NCI-H510A (cell line): Measurements from ENCODE around the gene TOR1A.
"Not testable (repeated sequence)": the region's sequence is repeated elsewhere in the genome, so short reads cannot be mapped to it uniquely, and the experiment has no call there.

Source experiments
- DNase-seq: peaks from one replicate; lab custom pipeline; 2025; lab: John Stamatoyannopoulos, UW

The TOR1A gene

GRCh38 chr9:129816501-129817435 is 7.2 kb downstream of the TOR1A start:
- DNase-seq, result no peak

GRCh38 chr9:129815278-129815677 is 8.7 kb downstream of the TOR1A start:
- DNase-seq, result no peak

- no peak for DNase-seq
These were observed 9.3 kb downstream of the TOR1A start for GRCh38 chr9:129814432-129815223.

GRCh38 chr9:129813661-129814060 is 10.3 kb downstream of the TOR1A start:
- no peak for DNase-seq

DNA sequence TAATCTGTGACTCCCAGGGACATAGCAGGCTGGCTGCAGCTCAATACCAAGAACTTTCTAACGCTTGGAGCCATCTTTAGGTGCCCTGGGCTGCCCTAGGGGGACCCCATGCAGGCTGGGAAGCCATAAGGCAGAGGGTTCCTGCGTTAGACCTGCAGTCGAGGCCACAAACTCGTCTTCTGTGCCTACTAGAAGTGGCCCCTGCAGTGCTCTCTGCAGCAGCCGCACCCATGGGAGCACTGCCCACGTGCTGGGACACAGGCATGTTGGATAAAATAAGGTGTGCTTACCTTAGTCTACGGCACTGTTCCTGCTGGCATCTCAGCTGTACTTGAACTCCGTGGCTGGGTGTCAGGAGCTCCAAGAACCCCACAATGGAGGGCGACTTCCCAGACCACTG is 11.6 kb downstream of the TOR1A start:
- DNase-seq, result no peak

DNA sequence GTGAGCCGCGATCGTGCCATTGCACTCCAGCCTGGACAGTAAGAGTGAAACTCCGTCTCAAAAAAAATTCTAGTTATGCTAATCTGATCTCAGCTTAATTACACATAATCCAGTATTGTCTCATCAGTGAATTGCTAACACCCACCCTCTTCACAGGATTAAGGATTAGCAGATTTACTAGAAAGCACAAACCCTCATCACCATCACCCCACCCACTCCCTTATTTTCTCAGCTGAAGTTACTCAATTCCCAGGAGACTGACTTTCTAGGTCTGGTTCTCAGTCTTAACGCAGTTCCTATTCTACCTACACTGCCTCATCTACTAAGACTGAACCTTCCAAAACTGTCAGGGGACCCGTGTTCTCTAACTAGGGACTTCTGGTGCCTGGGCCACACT is 12.0 kb downstream of the TOR1A start:
- DNase-seq, result no peak

DNA sequence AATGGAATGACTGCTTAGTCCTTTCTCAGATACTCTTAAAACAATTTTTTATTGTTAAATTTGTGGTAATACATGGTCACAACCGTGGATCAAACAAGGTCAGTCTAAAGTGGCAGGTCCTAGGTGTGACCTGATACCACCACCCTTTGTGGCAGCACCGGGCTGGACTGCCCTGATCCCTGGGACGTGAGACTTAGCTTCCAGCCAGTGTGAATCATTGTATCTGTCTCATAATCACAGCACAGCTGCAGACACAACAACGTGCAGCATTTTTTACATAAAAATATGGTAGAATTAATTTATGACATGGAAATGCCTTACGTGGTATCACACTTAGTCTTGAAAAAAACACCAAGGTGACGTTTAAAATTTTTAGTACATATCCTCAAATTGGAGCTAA is 13.1 kb downstream of the TOR1A start:
- no peak for DNase-seq

DNA sequence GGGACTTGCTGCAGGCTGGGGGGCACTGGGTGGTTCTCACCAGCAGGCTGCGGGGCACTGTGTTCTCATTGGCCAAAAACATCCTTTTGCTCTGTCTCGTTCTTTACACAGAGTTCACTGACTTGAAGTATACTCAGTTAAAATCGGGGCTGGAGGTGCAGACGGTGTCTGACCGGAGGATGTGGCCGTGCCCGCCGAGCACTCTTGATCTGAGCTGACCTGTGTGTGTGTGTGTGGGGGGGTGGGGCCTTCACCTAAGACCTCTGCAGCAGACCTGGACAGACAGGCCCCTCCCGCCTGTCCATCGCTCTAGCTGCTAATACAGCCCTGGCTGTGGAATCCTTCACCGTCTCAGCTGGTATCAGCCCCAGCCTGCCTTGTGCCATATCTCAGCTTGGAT is 13.8 kb downstream of the TOR1A start:
- DNase-seq, result no peak

GRCh38 chr9:129809346-129809745 is 14.6 kb downstream of the TOR1A start:
- no peak for DNase-seq

DNA sequence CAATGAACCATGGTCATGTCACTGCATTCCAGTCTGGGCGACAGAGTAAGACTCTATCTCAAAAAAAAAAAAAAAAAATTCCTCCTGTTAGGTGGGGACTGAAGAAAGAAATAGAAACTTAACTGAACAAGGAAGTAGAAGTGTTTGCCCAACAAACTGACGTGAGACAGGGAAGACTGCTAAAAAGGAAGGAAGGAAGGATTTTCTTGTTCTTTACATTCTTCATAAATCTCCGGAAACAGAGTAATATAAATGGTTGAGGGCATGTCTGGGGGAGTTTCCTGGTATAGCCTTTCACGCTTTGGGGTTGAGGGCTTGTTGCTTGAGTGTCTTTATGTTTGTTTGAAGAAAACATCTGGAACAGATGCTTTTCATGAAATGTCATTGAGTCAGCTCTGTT is 17.9 kb downstream of the TOR1A start:
- no peak for DNase-seq

DNA sequence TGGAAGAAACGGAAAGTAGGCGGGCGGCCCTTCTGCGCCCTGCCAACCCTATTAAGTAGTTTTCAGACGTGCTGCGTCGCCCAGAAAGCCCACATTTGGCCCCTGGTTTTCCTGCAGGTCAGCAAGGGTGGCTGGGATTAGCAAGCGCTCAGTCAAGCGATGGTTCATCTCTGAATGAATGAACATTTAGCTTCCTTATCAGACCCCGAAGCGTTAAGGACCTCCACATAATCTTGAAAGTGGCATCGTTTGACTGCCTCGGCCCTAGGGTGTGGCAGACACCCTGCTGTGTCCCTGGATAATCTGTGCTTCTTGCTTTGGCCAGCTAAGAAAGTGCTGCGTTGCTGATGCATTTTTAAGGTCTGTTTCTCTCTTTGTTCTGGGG is 20.3 kb downstream of the TOR1A start:
- DNase-seq, result no peak

DNA sequence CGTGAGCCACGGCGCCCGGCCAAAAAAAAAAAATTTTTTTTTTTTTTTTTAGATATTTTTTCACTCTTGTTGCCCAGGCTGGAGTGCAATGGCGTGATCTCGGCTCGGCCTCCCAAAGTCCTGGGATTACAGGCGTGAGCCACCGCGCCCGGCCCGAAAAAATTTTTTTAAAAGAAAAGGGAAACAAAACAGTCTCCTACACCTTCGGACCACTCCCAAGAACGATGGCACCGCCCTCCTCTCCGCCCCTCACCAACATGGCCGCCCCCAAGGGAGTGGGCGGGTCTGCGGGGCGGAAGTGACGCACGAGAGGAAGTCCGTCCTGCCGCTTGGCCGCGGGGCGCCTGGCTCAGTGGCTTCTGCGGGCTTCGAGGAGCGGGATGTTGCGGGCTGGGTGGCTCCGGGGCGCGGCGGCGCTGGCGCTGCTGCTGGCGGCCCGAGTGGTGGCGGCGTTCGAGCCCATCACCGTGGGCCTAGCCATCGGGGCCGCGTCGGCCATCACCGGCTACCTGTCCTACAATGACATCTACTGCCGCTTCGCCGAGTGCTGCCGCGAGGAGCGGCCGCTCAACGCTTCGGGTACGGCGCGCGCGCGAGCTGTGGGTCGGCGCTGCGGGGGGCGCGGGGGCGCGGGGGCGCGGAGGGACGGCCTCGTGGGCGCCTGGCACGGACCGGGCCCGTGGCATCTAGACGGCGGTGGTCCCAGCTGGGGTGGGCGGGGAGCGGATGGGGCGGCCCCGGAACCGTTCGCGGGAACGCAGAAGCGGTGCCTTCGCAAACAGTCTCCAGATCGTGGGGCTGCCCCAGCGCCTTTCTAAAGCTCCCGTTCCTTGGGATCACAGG is 20.9 kb downstream of the TOR1A start, which contains the start of gene TOR1B:
Gene TOR1B, plus strand, starts transcription at position 352 of the 843 bp plus-strand sequence. Its CDS starts 29 bp downstream, at position 381.
- peak; percentile 77 for DNase-seq

DNA sequence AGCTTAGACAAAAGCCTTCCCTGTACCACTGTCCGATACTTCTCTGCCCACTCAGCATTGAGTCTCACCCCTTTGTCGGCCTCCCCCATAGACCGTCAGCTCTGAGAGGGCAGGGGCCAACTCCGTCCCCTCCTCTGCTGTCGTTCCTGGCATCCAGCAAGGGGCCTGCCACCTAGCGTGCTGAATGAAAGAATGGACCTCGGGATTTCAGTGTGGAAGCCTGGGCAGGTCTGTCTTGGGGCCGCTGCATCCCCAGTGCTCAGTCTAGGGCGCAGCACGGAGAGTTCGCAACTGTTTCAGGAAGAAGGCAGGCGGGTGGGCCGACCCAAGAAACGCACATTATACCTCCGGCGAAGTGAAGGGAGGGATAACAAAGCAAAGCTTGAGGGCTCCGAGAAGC is 22.4 kb downstream of the TOR1A start:
- no peak for DNase-seq

GRCh38 chr9:129798973-129799372 is 25.0 kb downstream of the TOR1A start:
- no peak for DNase-seq

DNA sequence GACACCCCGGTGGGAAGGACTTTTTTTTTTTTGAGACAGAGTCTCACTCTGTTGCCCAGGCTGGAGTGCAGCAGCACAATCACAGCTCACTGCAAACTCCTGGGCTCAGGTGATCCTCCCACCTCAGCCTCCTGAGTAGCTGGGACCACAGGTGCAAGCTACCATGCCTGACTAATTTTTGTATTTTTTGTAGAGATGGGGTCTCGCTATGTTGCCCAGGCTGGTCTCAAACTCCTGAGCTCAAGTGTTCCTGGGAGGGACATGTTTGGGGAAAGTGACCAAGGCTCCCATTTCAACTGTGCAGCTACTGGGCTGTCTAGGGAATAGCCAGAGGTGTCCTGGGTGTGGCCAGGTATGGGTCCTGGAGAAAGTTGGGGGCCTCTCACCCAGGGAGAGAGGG is 27.9 kb downstream of the TOR1A start:
- not testable (repeated sequence) for DNase-seq

DNA sequence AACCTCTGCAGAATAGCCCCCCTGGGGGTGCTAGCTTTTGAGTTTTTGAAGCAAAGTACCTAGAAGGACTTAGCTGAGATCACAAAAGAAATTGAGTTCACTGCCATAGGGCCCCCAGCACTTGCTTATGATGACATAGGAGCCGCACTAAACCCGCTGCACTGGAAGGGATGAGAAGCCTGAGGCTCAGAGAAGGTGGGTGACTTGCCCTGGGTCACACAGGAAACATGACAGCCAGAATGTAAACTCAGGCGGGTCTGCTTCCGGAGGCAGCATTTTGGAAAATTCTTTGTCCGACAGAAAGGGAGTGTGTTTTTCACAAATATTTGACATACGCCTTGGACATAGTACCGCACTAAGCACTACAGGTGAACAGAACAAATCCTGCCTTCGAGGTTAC is 29.4 kb downstream of the TOR1A start:
- no peak for DNase-seq

GRCh38 chr9:129786481-129786880 is 37.5 kb downstream of the TOR1A start:
- no peak for DNase-seq

- DNase-seq, result no peak
These were observed 38.1 kb downstream of the TOR1A start for GRCh38 chr9:129785866-129786265.

DNA sequence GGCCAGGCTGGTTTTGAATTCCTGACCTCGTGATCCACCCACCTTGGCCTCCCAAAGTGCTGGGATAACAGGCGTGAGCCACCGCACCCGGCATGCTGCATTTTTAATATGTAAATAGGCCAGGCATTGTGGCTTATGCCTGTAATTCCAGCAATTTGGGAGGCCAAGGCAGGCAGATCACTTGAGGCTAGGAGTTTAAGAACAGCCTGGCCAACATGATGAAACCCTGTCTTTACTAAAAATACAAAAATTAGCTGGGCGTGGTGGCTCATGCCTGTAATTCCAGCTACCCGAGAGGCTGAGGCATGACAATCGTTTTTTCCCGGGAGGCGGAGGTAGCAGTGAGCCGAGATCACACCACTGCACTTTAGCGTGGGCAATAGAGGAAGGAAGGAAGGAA is 39.0 kb downstream of the TOR1A start:
- DNase-seq, result not testable (repeated sequence)

- peak; percentile 19 for DNase-seq
These were observed 40.2 kb downstream of the TOR1A start for GRCh38 chr9:129783516-129784361.

- DNase-seq, result no peak
These were observed 42.0 kb downstream of the TOR1A start for GRCh38 chr9:129781981-129782380.
